ENCODE measurements around the gene NTF3.
"Not testable (repeated sequence)": the region's sequence is repeated elsewhere in the genome, so short reads cannot be mapped to it uniquely, and the experiment has no call there.

The NTF3 gene

GRCh38 chr12:5514016-5514415 lies 82.1 kb downstream of the NTF3 start:
- no peak for DNase-seq

- no peak for DNase-seq
Observed at GRCh38 chr12:5514545-5514944, 82.6 kb downstream of the NTF3 start.

GRCh38 chr12:5515458-5515857 lies 83.5 kb downstream of the NTF3 start:
- no peak for DNase-seq

- DNase-seq: no peak
Observed at GRCh38 chr12:5516371-5517241, 84.7 kb downstream of the NTF3 start.

GRCh38 chr12:5518584-5519365 lies 86.9 kb downstream of the NTF3 start:
- no peak for DNase-seq

GRCh38 chr12:5520037-5520436 lies 88.1 kb downstream of the NTF3 start:
- DNase-seq: no peak

GRCh38 chr12:5520831-5521230 lies 88.9 kb downstream of the NTF3 start:
- DNase-seq: no peak

- DNase-seq: no peak
Observed at GRCh38 chr12:5521456-5522325, 89.8 kb downstream of the NTF3 start.

- no peak for DNase-seq
Observed at GRCh38 chr12:5522432-5523335, 90.8 kb downstream of the NTF3 start.

- DNase-seq: no peak
Observed at GRCh38 chr12:5523396-5524115, 91.6 kb downstream of the NTF3 start.

GRCh38 chr12:5524116-5524768 lies 92.3 kb downstream of the NTF3 start:
- DNase-seq: no peak

GRCh38 chr12:5524769-5525436 lies 93.0 kb downstream of the NTF3 start:
- no peak for DNase-seq

GRCh38 chr12:5525783-5526367 lies 94.0 kb downstream of the NTF3 start:
- DNase-seq: no peak

- DNase-seq: no peak
Observed at GRCh38 chr12:5533368-5533767, 101.5 kb downstream of the NTF3 start.

GRCh38 chr12:5534426-5535199 lies 102.7 kb downstream of the NTF3 start:
- DNase-seq: no peak

- no peak for DNase-seq
Observed at GRCh38 chr12:5535541-5535940, 103.6 kb downstream of the NTF3 start.

- DNase-seq: not testable (repeated sequence)
Observed at GRCh38 chr12:5537026-5537615, 105.2 kb downstream of the NTF3 start.

GRCh38 chr12:5537771-5538170 lies 105.9 kb downstream of the NTF3 start:
- no peak for DNase-seq

All from activated CD4-positive, alpha-beta T cell treated with anti-CD3 and anti-CD28 coated beads for 1 hour (primary cell).